ELR (cell line): Measurements from ENCODE around the gene SCAF4.
A peak's percentile ranks its signal among the peaks of the same experiment; 100 is the strongest.
"Not testable (repeated sequence)": the region's sequence is repeated elsewhere in the genome, so short reads cannot be mapped to it uniquely, and the experiment has no call there.

Source experiments
- DNase-seq: peaks from one replicate; pipeline ENCODE4 v3.0.0-alpha.2; 2015; ENCODE audit warnings: low read depth

Gene SCAF4

DNA sequence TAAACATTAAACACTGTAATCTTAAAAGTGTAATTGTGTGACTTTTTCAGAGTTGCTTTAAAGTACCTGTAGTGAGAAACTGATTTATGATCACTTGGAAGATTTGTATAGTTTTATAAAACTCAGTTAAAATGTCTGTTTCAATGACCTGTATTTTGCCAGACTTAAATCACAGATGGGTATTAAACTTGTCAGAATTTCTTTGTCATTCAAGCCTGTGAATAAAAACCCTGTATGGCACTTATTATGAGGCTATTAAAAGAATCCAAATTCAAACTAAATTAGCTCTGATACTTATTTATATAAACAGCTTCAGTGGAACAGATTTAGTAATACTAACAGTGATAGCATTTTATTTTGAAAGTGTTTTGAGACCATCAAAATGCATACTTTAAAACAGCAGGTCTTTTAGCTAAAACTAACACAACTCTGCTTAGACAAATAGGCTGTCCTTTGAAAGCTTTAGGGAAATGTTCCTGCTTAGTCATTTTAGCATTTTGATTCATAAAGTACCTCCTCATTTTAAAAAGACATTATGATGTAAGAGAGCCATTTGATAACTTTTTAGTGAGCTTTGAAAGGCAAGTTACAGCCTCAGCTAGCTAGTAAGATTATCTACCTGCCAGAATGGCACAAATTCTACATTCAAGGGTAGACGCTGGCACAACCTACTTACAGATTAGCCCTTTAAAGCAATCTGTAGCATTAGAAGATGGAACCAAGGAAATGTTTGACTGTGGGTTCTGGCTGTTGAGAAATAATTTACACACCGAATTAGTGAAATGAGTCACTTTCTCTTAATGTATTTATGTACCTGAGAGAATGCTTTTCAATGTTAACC lies 63.0 kb downstream of the SCAF4 start:
- no peak for DNase-seq

GRCh38 chr21:31667639-31668038 lies 64.3 kb downstream of the SCAF4 start:
- no peak for DNase-seq

- no peak for DNase-seq
These were observed 64.8 kb downstream of the SCAF4 start for GRCh38 chr21:31667132-31667531.

DNA sequence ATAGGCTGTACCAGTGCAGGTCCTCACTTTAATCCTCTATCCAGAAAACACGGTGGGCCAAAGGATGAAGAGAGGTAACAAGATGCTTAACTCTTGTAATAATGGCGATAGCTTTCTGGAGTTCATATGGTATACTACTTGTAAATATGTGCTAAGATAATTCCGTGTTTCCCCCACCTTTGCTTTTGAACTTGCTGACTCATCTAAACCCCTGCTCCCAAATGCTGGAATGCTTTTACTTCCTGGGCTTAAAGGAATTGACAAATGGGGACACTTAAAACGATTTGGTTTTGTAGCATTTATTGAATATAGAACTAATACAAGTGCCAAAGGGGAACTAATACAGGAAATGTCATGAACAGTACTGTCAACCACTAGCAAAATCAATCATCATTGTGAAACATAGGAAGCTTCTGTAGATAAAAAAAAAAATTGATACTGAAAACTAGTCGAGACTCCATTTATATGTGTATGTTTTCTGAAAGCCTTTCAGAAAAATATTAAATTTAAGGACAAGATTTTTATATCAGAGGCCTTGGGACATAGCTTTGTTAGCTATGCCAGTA lies 65.4 kb downstream of the SCAF4 start:
- no peak for DNase-seq

- DNase-seq = not testable (repeated sequence)
These were observed 66.0 kb downstream of the SCAF4 start for GRCh38 chr21:31665869-31666268.

- DNase-seq = no peak
These were observed 66.5 kb downstream of the SCAF4 start for GRCh38 chr21:31665397-31665796.

DNA sequence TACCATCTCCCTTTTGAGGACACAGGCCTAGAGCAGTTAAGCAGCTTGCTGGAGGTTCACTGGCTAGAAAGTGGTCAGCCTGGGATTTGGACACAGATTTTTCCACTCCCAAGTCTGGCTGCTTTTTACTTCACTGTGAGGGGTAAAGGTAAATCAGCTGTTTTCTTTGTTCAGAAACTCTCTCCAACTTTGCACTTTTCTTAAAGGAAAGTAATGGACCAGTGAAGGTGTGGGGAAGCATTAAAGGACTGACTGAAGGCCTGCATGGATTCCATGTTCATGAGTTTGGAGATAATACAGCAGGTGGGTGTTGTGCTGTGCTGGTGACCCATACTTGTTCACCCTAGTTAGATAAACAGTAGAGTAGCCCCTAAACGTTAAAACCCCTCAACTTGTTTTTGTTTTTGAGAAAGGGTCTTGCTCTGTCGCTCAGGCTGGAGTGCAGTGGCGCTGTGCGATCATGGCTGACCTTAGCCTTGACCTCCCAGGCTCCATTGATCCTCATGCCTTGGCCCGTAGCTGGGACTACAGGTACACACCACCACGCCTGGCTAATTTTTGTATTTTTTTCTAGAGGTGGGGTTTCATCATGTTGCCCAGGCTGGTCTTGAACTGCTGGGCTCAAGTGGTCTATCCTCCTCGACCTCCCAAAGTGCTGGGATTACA lies 68.2 kb downstream of the SCAF4 start:
- no peak for DNase-seq

- DNase-seq = no peak
These were observed 71.3 kb downstream of the SCAF4 start for GRCh38 chr21:31660591-31660990.

DNA sequence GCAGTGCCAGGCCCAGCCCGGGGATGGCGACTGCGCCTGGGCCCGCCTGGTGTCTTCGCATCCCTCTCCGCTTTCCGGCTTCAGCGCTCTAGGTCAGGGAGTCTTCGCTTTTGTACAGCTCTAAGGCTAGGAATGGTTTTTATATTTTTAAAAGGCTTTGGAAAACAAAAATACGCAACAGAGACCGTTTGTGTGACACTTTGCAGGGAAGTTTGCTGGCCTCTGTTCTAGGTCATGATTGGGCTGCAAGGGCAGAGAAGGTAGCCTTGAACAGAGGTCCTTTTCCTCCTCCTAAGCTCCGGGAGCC lies 71.7 kb downstream of the SCAF4 start:
- DNase-seq = peak; percentile 48

GRCh38 chr21:31659536-31660258 lies 72.2 kb downstream of the SCAF4 start, which contains the start of gene SOD1:
Gene SOD1, plus strand, starts transcription at chr21:31659693. Its CDS starts 77 bp downstream, at chr21:31659770.
- peak; percentile 93 for DNase-seq

GRCh38 chr21:31659286-31659535 lies 72.7 kb downstream of the SCAF4 start:
- DNase-seq = no peak

DNA sequence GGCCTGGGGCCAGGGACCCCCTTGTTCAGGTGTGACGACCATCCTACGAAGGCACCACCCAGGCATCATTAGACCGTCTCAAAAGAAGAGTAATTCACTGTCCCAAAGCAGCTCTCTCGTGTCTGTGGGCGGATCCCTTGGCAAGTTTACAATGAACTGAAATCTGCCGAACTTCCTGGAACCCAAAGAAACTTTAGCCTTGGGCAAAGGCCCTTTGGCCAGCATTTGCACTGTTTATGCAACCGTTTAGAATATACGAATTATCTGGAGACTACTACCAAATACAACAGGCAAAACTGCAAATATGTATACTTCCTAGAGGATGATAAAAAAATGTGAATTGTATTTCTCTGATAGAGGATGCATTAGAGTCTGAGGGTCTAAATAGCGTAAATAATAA lies 73.9 kb downstream of the SCAF4 start:
- DNase-seq = no peak

- peak; percentile 24 for DNase-seq
These were observed 75.5 kb downstream of the SCAF4 start for GRCh38 chr21:31656199-31657095.

DNA sequence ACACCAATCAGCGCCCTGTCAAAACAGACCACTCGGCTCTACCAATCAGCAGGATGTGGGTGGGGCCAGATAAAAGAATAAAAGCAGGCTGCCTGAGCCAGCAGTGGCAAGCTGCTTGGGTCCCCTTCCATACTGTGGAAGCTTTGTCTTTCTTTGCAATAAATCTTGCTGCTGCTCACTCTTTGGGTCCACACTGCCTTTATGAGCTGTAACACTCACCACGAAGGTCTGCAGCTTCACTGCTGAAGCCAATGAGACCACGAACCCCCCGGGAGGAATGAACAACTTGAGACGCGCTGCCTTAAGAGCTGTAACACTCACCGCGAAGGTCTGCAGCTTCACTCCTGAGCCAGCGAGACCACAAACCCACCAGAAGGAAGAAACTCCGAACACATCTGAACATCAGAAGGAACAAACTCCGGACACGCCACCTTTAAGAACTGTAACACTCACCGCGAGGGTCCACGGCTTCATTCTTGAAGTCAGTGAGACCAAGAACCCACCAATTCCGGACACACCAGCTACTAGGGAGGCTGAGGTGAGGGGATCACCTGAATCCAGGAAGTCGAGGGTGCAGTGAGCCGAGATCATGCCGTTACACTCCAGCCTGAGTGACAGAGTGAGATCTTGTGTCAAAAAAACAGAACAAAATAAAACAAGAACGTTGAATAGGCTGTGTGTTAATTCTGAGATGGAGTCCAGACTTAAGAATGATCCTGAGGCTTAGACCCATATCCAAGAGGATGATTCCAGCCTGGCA lies 76.9 kb downstream of the SCAF4 start:
- not testable (repeated sequence) for DNase-seq

GRCh38 chr21:31654340-31654739 lies 77.6 kb downstream of the SCAF4 start:
- DNase-seq = no peak

GRCh38 chr21:31651491-31651890 lies 80.4 kb downstream of the SCAF4 start:
- not testable (repeated sequence) for DNase-seq

DNA sequence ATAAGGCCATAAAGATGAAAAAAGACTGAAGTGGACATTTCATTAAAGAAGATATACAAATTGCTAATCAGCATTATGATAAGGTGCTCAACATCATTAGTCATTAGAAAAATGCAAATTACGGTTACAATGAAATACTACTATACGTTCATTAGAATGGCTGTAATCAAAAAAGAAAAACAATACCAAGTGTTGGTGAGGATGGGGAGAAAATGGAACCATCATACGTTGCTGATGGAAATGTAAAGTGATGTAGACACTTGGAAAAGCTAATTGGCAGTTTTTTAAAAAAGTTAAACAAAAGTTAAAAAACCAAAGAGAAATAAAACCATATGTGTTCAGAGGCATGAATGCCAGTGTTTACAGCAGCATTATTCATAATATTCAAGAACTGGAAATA lies 81.0 kb downstream of the SCAF4 start:
- DNase-seq = no peak

GRCh38 chr21:31647650-31648049 lies 84.3 kb downstream of the SCAF4 start:
- DNase-seq = no peak

DNA sequence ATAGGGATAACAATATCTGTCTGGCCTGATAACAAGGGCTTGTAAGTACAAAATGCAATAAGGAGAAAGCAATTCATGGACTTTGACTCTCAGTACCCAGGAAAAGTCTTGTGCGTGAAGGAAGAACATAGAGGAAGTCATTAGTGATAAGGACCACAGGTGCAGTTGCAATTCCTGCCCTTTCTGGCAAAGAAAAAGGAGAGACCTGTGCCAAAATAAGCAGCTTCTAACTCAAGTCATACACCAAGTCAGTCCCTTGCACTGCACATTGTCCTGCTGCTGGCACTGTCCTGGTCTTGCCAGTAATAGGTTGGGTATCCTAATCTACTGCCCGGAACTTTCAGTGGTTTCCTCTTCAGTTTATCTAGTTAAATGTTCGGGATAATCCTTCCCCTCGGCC lies 87.3 kb downstream of the SCAF4 start:
- DNase-seq = no peak

GRCh38 chr21:31641416-31641922 lies 90.4 kb downstream of the SCAF4 start:
- DNase-seq = no peak

DNA sequence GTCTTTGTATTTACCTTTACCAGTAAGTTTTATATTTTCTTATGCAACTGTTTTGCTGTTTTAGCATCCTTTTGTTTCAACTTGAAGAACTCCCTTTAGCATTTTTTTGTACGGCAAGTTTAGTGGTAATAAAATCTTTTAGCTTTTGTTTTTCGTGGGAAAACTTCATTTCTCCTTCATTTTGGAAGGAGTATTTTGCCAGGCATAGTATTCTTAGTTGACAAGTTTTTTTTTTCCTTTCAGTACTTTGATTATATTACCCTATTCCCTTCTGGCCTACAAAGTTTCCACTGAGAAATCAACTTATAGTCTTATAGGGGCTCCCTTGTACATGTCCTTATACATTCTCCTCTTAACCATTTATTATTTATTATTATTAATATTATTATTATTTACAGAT lies 95.0 kb downstream of the SCAF4 start:
- no peak for DNase-seq
